Fibroblast of skin of back (primary cell): ENCODE measurements around the gene TRIM72.
"Not testable (repeated sequence)": the region's sequence is repeated elsewhere in the genome, so short reads cannot be mapped to it uniquely, and the experiment has no call there.

ENCODE experiments used
- DNase-seq: peaks from one replicate; pipeline ENCODE4 v3.0.0-alpha.2; 2013

TRIM72 gene

GRCh38 chr16:31260136-31260931 is 46.4 kb downstream of the TRIM72 start:
- DNase-seq = no peak

GRCh38 chr16:31262084-31262483 is 48.2 kb downstream of the TRIM72 start:
- DNase-seq = no peak

- no peak for DNase-seq
Measured at GRCh38 chr16:31265329-31266245, 51.7 kb downstream of the TRIM72 start.

GRCh38 chr16:31267332-31268032 is 53.6 kb downstream of the TRIM72 start:
- DNase-seq = no peak

- DNase-seq = no peak
Measured at GRCh38 chr16:31268033-31268365, 54.1 kb downstream of the TRIM72 start.

GRCh38 chr16:31268891-31269290 is 55.0 kb downstream of the TRIM72 start:
- DNase-seq = no peak

- no peak for DNase-seq
Measured at GRCh38 chr16:31269541-31269940, 55.6 kb downstream of the TRIM72 start.

GRCh38 chr16:31269973-31270372 is 56.1 kb downstream of the TRIM72 start:
- not testable (repeated sequence) for DNase-seq

GRCh38 chr16:31270795-31271194 is 56.9 kb downstream of the TRIM72 start:
- no peak for DNase-seq

- no peak for DNase-seq
Measured at GRCh38 chr16:31271621-31272190, 57.8 kb downstream of the TRIM72 start.

- DNase-seq = no peak
Measured at GRCh38 chr16:31273187-31273586, 59.3 kb downstream of the TRIM72 start.

- no peak for DNase-seq
Measured at GRCh38 chr16:31273676-31274075, 59.8 kb downstream of the TRIM72 start.

GRCh38 chr16:31274831-31275816 is 61.2 kb downstream of the TRIM72 start:
- no peak for DNase-seq

- DNase-seq = no peak
Measured at GRCh38 chr16:31276600-31276999, 62.7 kb downstream of the TRIM72 start.

- DNase-seq = no peak
Measured at GRCh38 chr16:31277659-31278260, 63.8 kb downstream of the TRIM72 start.

GRCh38 chr16:31278853-31279252 is 64.9 kb downstream of the TRIM72 start:
- DNase-seq = not testable (repeated sequence)
